HUDEP-2 (cell line): ENCODE data around the gene PRPH.
A peak's percentile ranks its signal among the peaks of the same experiment; 100 is the strongest.
"Not testable (repeated sequence)": the region's sequence is repeated elsewhere in the genome, so short reads cannot be mapped to it uniquely, and the experiment has no call there.

Experiments
- DNase-seq, 76 experiments: peaks; one replicate each; lab custom pipeline; 2025; ENCODE audit not compliant: unreplicated experiment in 76 of 76; lab: John Stamatoyannopoulos, UW

Gene PRPH

DNA sequence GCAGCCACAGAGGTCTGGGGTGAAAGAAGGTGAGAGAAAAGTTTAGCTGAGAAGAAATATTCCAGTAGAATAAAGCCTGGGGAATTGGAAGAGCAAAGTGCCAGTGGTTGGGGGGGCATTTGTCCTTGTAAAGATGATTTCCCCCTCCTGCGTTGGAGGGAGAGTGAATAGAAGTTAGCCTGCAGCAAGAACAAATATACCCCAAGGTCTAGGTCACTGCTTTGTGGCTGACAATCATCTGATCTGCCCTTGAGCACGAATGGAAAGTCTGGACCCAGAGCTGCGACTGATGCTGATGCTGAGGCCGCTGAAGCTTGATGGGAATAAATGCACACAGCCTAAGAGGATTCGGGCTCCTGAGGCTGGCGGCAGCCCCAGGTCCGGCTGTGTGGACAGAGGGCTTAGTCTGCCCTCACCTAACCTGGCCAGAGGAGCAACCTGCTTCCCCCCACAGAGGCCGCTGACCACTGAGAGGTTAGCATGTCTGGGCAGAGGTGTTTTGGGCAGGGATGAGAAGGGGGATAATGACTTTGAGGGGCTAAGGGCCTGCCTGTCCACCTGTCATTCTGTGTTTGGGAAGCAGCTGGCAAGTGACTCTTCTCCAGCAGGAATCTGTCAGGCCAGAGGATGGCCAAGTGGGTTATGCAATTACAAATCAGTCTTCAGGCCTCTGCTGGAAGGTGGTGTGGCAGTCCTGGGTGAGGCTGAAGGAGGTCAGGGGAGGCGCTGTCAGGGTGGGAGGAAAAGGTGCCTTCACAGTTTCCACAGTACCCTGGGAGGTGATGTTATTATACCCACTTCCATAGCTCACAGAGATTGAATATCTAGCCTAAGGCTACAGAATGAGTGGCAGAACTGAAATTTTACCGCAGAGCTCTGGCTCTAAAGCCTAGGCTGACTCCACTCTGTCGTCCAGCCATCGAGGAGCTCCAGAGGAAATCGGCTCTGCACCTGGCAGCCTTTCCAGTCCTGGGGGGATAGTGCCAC is 18.4 kb upstream of the PRPH start:
- no peak for DNase-seq

DNA sequence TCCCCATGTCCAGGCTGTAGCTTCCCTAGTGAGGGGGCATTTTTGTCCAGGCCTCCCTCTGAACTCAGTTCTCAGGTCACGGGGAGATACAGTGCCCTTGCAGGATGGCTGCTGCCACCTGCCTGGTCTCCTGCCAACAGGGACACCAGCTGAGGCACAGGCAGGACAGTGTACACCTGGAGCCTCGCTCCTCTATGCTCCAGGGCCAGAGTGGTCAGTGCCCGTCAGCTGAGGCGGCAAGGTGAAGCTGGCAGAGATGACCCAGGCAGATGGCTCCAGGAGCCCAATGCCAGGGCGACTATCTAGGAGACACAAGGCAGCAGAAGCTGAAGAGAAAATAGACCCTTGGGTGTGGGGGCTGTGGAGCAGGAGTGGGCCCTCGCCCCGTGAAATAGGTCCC is 17.5 kb upstream of the PRPH start:
- no peak for DNase-seq

DNA sequence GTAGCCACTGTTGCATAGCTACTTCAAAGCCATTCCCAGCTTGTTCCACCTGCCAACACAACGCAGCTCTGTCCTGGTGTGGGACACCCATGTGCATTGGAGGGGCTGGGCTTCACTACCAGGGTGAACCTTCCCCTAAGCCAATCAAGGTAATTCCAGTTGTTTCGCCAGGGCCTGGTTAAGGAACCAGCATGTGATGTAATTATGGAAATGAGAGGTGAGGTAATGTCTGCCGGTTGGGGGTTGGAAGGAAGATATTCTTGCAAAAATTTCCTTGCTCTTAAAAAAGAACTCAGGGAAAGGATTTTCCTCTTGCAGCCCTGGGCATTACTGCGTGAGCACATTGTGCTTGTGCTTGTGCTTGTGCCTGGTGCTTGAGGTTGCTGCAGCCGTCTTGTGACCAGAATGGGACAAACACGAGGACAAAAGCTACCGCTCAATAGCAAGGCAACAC is 15.2 kb upstream of the PRPH start:
- no peak for DNase-seq

DNA sequence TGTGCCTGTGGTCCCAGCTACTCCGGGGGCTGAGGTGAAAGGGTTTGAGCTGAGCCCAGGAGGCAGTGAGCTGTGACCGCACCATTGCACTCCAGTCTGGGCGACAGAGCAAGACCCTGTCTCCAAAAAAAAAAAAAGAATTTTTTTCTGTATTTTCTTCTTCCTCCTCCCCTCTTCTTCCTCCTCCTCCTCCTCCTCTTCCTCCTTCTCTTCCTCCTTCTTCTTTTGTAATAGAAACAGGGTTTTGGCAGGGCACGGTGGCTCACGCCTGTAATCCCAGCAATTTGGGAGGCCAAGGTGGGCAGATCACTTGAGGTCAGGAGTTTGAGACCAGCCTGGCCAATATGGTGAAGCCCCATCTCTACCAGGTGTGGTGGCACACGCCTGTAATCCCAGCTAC is 14.4 kb upstream of the PRPH start:
- not testable (repeated sequence) for DNase-seq

DNA sequence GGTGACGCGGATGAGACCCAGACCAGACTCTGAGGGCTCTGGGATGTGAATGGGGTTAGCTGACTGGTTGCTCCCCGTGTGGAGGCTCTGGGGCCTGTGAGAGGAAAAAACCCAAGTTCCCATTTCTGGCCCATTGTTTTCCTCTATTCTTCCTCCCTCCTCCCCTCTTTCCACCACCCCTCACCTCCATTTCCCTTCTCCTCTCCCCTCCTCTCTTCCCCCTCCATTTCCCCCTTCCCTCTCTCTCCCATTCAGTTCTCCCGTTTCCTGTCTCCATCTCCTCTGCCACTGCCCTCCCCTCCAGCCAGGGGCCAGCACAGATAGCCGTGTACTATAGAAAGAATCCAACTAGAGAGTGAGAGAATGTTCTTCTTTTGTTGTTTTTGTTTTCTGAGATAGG is 12.6 kb upstream of the PRPH start:
- DNase-seq: no peak

DNA sequence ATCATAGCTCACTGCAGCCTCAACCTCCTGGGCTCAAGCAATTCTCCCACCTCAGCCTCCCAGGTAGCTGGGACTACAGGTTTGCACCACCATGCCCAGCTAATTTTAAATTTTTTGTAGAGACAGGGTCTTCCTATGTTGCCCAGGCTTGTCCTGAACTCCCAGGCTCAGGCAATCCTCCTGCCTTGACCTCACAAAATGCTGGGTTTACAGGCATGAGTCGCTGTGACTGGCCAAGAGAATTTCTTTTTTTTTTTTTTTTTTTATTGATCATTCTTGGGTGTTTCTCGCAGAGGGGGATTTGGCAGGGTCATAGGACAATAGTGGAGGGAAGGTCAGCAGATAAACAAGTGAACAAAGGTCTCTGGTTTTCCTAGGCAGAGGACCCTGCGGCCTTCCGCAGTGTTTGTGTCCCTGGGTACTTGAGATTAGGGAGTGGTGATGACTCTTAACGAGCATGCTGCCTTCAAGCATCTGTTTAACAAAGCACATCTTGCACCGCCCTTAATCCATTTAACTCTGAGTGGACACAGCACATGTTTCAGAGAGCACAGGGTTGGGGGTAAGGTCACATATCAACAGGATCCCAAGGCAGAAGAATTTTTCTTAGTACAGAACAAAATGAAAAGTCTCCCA is 12.1 kb upstream of the PRPH start:
- not testable (repeated sequence) for DNase-seq

DNA sequence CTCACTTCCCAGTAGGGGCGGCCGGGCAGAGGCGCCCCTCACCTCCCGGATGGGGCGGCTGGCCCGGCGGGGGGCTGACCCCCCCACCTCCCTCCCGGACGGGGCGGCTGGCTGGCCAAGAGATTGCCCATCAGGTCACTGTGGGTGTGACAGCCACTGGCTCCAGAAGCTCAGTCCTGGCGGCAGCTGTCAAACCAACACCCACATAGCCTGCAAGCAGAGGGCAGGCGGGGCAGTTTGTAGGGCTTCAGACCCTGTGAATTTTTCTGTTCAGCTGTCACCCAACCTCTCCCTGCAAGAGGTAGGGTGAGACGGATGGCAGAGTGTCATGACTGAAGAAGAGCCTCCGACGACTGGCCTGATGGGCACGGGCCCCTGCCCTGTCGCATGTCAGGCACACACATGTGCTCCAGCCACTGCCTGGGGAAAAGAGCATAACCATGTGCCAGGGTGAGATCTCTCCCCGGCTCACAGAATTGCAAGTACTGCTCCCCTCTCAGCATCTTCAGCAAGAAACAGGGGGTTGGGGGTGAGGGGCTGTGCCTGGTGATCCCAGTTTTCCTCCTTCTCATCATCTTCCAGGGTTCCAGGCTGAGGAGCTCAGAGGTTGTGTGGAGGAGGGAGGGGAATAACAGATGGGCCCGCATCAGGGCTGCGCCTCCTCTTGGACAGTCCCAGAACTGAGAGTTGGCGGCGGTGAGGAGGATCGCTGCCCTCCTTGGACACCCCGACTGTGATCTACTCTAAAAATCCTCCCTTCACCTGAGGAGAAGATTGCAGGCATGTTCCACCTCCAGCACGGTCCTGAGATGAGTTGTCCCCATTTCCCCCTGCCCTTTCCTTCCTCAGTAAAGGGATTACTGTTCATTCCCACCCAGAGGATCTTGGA is 11.2 kb upstream of the PRPH start:
- DNase-seq: no peak

DNA sequence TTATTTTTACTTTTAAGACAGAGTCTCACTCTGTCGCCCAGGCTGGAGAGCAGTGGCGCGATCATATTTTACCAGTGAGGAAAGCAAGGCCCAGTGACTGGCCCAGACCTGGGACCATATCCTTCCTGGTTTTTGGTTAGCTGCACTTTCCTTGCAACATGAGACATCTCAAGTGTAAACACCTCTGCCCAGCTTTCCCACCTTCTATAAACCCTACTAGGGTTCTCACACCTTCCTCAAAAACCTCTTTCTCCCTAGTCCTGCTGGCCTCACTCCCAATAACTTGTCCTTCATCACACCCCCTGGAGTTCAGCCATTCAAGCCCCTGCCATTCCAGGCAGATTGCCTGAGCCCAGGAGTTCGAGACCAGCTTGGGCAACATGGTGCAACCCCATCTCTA is 10.3 kb upstream of the PRPH start:
- no peak for DNase-seq

DNA sequence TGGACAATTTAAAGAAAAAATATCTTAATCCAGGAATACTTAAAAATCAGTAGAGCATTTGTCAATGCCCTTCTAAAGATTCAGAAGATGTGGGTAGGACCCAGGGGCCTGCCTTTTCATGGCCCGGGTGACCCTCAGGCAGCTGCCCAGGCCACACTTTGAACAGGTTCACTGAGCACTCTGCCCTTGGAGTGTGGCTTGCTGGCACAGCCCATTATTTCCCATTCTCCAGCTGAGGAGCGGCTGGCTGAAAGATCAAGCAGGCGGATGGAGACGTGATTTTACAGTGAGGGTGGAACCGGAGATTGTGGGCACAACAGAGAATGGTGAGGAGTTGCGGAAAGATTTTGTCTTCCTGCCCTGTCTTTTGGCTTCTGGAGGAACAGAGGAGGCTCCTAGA is 7.1 kb upstream of the PRPH start:
- no peak for DNase-seq

DNA sequence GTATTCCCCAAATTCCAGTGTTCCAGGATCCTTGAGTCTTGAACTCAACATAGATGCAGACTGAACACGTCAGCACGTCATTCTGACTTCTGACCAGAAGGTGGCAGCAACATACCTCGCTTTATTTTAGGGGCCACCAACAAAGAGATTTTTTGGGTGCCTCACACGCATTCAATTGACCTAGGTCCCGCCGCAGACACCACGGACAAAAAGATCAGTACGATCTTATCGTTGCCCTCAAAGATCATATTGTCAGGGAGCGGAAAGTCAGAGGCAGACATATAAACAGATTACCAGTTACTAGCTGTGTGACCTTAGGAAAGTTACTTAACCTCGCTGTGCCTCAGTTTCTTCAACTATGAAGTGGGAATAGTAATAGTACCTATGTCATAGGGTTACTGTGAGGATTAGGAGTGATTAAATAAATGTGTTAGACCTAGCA is 6.5 kb upstream of the PRPH start:
- peak in 36 of 76 experiments; percentile 5 to 56 (median 34) for DNase-seq

DNA sequence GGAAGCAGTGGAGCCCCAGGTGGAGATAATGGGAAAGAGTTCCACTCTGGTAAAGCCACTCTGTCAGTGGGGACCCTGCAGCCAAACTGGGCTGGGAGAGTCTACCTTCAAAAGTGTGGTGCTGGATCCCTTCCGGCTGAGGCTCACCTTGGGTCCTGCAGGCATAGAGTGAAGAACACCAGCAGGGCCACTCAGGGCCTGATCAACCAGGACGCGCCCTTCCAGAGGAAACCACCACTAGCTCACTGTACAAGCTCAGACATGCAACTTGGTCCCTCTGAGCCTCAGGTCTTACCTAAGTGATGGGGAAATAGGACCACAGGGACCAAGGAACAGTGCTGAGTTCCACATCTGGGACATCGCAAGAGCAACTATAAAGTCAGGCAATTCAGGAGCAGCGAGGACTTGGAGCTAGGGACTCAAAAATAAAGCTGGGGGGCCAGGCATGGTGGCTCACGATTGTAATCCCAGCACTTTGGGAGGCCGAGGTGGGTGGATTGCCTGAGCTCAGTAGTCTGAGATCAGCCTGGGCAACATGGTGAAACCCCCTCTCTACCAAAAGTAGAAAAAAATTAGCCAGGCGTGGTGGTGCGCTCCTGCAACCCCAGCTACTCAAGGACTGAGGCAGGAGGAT is 5.9 kb upstream of the PRPH start:
- no peak for DNase-seq

DNA sequence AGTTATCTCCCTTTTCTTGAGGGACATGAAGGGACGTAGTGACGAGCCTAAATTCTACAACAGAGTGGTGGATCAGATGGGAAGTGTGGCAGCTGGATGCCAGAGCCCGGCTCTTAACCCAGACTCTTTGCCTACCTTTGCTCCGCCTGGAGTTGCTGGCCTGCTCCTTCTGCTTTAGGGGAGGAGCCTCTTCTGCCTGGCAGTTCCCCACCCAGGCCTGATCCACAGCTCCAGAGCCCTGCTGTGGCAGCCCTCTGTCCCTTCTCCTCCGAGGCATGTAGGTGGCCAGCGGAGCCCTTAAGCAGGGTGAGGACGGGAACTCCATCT is 2.3 kb upstream of the PRPH start:
- no peak for DNase-seq

DNA sequence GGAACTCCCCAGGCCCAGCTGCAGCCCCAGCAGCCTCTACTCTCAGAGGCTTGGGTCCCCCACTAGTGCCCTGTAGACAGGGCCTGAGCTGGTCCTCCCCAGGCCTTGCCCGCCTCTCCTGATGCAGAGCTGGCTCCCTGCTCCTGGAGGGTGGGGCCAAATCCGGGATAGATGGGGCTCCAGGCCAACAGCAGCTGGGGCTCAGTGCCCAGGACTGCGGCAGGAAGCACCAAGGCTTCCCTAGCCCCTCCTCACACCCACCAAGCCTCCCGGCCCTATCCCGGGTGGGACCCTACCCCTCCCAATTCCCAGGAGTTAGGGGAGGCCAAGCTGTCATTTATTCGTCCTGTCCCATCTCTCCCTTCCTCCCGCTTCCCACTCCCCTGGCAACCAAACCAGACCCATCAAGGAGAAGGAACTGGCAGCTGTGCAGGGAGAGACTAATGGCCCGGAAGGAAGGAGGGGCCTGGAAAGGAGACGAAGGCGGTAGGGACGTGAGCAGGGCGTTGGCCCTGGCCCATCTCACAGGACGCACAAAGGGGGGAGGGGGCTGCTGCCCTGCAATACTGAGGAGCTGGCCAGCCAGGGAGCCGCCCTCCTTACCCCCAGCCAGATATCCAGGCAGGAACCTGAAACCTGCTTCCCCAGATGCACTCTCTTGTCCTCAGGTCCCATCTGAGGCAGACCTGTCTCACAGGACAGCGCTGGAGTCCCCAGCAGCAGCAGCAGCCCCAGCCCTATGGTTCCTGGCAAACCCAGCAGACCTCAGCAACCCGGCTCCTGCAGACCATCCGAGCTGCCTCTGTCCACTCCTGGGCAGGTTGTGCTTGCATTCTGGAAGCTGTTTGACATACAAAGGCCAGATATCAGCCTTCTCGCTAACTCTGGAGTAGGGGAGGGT is 1.6 kb upstream of the PRPH start:
- no peak for DNase-seq

DNA sequence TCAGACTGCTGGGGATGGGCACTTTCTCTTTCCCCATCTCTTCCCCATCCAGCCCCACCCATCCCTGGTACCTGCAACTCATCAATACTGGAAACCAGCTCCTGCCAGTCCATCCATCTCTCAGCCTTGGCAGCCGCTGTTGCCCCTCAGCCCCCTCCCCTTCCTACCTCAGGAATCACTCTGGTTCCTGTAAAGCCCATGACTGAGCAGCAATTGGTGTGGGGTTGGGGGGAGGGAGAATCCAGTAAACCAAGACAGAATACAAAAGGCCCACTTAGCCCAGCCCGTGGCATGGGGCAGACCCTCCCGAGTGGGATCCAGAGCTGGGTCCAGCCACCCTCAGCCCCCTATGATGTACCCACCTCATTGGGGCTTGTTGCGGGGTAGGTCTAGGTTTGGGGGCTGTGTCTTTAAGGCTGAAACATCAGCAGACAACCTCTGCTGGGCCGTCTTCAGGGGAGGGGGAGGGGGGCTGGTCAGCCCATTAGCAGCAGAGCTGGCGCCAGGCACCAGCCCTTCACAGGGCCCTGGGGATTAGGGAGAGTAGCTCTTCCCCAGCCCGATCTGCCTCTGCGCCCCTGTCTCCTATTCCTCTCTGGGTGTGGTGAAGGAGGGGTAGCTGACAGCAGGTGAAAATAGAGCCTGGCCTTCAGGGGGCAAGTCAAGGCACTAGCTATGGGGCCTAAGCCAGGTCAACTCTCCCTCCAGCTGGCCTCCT is 702 bp upstream of the PRPH start:
- DNase-seq: no peak

DNA sequence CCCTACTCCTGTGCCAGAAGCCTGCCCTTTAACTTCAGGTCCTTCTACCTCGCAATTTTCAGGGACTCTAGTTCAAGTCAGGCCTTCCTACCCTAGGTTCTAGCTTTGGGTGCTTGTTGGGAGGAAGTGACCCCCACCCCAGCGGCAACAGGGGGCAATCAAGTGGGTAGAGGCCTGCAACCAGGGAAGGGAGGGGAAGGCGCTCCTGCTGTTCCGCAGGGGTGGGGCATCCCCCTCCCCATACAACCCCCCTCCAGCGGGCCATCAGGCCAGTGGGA is 204 bp upstream of the PRPH start:
- DNase-seq: no peak

DNA sequence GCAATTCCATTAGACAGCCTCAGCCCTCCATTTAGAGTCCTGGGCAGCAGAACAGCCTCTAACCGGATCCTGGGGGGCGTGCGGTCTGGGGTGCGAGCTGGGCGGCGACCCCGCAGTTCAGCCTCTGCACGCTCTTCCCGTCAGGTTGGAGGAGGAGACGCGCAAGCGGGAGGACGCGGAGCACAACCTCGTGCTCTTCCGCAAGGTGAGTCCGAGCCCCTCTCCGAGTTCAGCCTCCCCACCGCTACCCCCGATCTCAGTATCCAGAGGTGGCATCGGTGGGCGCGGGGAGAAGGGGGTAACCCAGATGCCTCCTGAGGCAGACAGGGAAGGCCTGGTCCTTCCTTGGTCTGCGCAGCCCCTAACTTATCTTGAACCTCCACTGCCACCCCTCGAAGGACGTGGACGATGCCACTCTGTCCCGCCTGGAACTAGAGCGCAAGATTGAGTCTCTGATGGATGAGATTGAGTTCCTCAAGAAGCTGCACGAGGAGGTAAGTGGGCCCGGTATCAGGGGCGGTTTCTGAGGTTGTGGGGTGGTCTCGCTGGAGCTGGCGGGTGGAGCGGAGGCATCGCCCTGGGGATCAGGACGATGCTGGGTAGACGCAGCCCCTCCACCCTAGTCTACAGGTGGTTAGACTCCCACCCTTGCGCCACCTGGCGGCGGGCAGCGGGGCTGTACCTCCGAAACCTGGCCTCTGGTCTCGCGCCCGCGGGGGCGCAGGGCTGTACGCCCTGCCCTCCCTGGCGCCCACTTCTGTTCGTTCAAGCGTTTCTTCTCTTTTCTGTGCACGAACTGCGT is 1.3 kb downstream of the PRPH start:
- peak in 38 of 76 experiments; percentile 4 to 56 (median 30) for DNase-seq

DNA sequence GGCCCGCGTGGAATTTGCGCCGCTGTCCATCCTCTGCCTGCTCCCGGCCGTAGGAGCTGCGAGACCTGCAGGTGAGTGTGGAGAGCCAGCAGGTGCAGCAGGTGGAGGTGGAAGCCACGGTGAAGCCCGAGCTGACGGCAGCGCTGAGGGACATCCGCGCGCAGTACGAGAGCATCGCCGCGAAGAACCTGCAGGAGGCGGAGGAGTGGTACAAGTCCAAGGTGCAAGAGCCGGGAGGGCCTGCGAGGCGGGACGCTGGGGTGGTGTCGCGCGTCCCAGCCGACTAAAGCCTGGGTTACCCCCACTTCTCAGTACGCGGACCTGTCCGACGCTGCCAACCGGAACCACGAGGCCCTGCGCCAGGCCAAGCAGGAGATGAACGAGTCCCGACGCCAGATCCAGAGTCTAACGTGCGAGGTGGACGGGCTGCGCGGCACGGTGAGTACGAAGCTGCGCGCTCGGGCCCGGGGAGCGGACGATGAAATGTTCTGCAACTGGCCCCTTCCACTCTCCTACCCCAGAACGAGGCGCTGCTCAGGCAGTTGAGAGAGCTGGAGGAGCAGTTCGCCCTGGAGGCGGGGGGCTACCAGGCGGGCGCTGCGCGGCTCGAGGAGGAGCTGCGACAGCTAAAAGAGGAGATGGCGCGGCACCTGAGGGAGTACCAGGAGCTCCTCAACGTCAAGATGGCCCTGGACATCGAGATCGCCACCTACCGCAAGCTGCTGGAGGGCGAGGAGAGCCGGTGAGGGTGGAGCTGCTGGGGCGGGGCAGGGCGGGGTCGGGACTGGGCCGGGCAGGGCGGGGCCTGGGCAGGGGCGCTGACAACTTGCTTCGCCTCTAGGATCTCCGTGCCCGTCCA is 2.1 kb downstream of the PRPH start:
- peak in 21 of 76 experiments; percentile 4 to 51 (median 25) for DNase-seq
